NB4 (cell line): ENCODE data around the gene MTF1.
A peak's percentile ranks its signal among the peaks of the same experiment; 100 is the strongest.
"Not testable (repeated sequence)": the region's sequence is repeated elsewhere in the genome, so short reads cannot be mapped to it uniquely, and the experiment has no call there.

Experiments used
- DNase-seq: peaks from one replicate; pipeline ENCODE4 v3.0.0; 2010; ENCODE audit warnings: low read depth
- H3K4me3 ChIP-seq: one replicate; pipeline ENCODE4 v1.5.1; 2011; ENCODE audit warnings: mild to moderate bottlenecking, low read depth, low read length, moderate library complexity
- CTCF ChIP-seq: IDR thresholded peaks from one replicate; pipeline ENCODE4 v1.5.1; 2012; ENCODE audit warnings: low read depth, low read length
- MAX ChIP-seq: IDR thresholded peaks from 2 replicates; pipeline ENCODE4 v1.6.1; 2011; ENCODE audit warnings: low read depth, low read length
- MYC ChIP-seq: IDR thresholded peaks from 2 replicates; pipeline ENCODE4 v1.6.1; 2011; ENCODE audit warnings: low read depth, low read length
- POLR2A ChIP-seq: IDR thresholded peaks from 2 replicates; pipeline ENCODE4 v1.6.1; 2011; ENCODE audit warnings: mild to moderate bottlenecking; ENCODE audit not compliant: insufficient read length; ENCODE audit errors: extremely low read depth

Gene MTF1

DNA sequence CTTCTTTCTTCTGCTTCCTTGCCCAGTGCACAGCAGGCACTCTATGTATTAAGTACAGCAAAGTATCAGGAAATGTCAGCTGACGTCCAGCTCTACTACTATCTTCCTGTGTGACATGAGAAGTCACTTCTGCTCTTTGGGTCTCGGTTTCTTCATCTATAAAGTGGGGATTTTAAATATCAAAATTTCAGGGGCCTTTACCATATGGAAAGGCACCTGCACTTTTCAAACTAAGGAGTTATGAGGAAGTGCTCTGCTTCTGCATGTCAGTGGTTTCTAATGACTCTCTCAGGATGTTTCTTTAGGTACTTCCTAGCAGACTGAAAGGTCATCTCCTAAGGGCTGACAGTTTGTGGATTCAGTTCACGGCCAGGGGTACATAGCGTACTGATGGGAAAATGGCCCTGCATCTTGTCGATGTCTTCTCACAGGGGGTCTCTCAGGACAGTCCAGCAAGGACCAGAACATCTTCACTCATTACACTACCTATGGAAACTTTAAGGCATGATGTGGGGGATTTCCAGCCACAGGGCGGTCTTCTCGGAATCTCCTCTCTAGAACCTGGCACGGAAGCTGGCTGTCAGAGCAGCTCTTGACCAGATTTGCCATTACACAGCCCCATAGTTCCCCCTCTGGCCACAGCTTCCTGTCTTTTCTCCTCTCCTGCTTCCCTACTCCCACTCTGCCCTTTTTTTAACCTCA, 42.0 kb upstream of the MTF1 start:
- no peak overlapping the region for H3K4me3 ChIP-seq
- DNase-seq, result peak; percentile 24
- TF ChIP-seq POLR2A (no peak), CTCF (no peak), MAX (no peak), MYC (no peak)

DNA sequence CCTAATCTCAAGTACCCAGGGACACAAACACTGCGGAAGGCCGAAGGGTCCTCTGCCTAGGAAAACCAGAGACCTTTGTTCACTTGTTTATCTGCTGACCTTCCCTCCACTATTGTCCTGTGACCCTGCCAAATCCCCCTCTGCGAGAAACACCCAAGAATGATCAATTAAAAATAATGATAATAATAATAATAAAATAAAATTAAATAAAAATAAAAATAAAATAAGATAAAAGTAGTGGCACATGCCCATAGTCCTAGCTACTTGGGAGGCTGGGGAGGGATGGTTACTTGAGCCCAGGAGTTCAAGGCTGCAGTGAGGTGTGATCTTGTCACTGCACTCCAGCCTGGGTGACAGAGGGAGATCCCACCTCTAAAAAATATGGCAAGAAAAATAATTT, 38.2 kb upstream of the MTF1 start:
- not testable (repeated sequence) for DNase-seq, H3K4me3 ChIP-seq

- TF ChIP-seq MYC (no peak), POLR2A (no peak), MAX (no peak), CTCF (no peak)
- DNase-seq, result no peak
- no peak overlapping the region for H3K4me3 ChIP-seq
Observed at GRCh38 chr1:37893673-37894072, 34.3 kb upstream of the MTF1 start.

DNA sequence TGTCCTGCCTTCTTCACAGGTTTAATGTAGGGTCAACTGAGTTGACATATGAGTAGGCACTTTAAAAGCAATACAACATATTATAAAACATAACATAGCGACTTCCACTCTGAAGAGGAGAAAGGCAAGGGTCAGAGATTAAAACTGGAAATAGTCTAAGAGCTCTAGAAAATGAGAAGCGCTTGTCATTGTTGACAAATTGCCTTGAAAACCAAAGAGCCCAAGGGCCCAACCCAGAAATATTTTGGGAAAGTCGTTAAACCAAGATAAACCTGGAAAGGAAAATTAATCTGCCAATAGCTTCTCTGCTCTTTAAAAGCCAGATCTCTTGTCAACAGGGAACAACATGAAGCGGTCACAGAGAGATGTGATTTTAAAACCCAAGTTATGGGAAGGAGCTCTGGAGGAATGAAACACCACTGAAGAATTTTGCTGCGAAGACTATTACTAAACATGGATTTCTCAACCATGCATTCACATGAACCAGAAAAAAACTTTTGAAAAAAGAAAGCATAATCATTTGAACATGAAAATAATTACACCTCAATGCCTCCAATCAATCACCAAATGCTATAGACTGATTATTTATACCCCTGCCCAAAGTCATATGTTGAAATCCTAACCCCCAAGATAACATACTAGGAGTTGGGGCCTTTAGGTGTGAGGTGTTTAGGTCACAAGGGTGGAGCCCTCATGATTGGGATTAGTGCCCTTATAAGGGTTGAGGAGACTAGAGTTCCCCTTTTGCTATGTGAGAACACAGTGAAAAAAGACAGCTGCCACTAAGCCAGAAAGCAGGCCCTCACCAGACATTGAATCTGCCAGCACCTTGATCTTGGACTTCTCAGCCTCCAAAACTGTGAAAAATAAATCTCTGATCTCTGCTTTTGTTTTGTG, 33.0 kb upstream of the MTF1 start:
- no peak overlapping the region for H3K4me3 ChIP-seq
- peak; percentile 24 for DNase-seq
- no peak for TF ChIP-seq MAX
- no peak for TF ChIP-seq POLR2A
- no peak for TF ChIP-seq CTCF
- no peak for TF ChIP-seq MYC

- no peak overlapping the region for H3K4me3 ChIP-seq
- TF ChIP-seq MYC (no peak), POLR2A (no peak), CTCF (peak; percentile 45), MAX (no peak)
- peak; percentile 67 for DNase-seq
Observed at GRCh38 chr1:37890378-37891014, 31.1 kb upstream of the MTF1 start.

DNA sequence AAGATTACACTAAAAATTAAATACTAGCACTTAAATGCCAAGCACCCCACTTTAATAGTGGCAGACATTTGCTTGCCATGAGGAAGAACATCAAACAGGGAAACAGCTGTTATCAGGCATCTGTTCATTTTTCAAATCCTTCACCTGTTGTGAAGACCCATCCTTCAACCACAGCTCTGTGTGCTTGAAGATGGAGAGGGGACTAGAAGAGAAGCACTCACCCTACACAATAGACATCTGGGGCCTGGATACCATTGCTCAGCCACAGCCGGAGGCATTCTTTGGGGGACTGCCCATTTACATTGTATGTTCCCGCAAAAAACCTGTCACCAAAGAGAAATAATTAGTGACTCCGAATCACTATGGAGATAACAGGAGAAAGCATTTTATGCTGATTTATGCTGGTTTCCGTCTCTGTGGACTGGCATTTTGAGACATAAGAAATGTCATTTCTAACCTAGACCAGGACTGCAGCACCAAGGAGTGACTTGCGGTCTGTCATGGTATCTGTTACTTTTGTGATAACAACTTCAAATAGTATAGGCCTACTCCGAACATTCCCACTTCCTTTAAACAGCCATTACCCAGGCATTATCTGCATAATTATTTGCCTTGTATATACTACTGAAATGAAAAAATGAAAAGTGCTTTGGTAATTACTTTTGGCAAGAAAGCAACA, 28.8 kb upstream of the MTF1 start:
- DNase-seq, result no peak
- no peak overlapping the region for H3K4me3 ChIP-seq
- TF ChIP-seq MAX, result no peak
- TF ChIP-seq POLR2A, result no peak
- no peak for TF ChIP-seq MYC
